SK-N-SH (cell line): ENCODE results near the gene ERVFRD-1. TPM values are rescaled to one million over a fixed set of nuclear protein-coding genes. Genes with fewer than 3 reads are reported as not detected.

Source experiments
- CTCF ChIA-PET: fragments of 300-600, 350-600 bp; formaldehyde crosslinking; extraction: SDS; loops from one replicate; lab custom pipeline; 2021; lab: Yijun Ruan, JAX
- POLR2A ChIA-PET: fragments of 350-600 bp; sonication (Branson Sonifier 250); formaldehyde crosslinking; extraction: SDS; loops from one replicate; lab custom pipeline; 2020; ENCODE audit warnings: antibody characterized with exemption, inconsistent platforms; lab: Yijun Ruan, JAX
- DNase-seq: peaks from one replicate; pipeline ENCODE4 v3.0.0; 2012
- H2AFZ ChIP-seq: fragments of 200-600 bp; sonication (generic); 2 replicates; pipeline ENCODE4 v1.8.1; 2016; ENCODE audit warnings: antibody characterized with exemption, mild to moderate bottlenecking, low read depth
- H3F3A ChIP-seq: fragments of 200-600 bp; sonication (generic); replicated peaks from 2 replicates; pipeline ENCODE3; 2016; ENCODE audit warnings: antibody characterized with exemption, mild to moderate bottlenecking; ENCODE audit not compliant: insufficient read depth
- H3K27ac ChIP-seq, 2 experiments: fragments of 200-500 bp in 1 of 2; fragments of 200-600 bp in 1 of 2; sonication (Bioruptor generic) in 1 of 2; sonication (generic), shearing (Covaris generic) in 1 of 2; 2 replicates each; pipeline versions ENCODE4 v1.5.1 to v1.6.1; 2014 to 2016; ENCODE audit warnings: low read depth in 2 of 2, inconsistent platforms in 1 of 2, low read length in 1 of 2, mild to moderate bottlenecking in 1 of 2, mixed read lengths in 1 of 2
- H3K27me3 ChIP-seq: fragments of 200-600 bp; sonication (generic), shearing (Covaris generic); 2 replicates; pipeline ENCODE4 v1.6.1; 2016; ENCODE audit warnings: mixed run types; ENCODE audit not compliant: insufficient read depth
- H3K36me3 ChIP-seq, 2 experiments: fragments of 200-500 bp in 1 of 2; fragments of 200-600 bp in 1 of 2; sonication (Bioruptor generic) in 1 of 2; sonication (generic) in 1 of 2; replicated peaks in 1 of 2; 2 replicates each; pipeline versions ENCODE3 to v1.5.1; 2014 to 2016; ENCODE audit warnings: low read length in 1 of 2, mild to moderate bottlenecking in 1 of 2; ENCODE audit not compliant: insufficient read depth in 2 of 2, control insufficient read depth in 1 of 2
- H3K4me1 ChIP-seq, 2 experiments: fragments of 200-500 bp in 1 of 2; fragments of 200-600 bp in 1 of 2; sonication (Bioruptor generic) in 1 of 2; sonication (generic), shearing (Covaris generic) in 1 of 2; 2 replicates each; pipeline versions ENCODE4 v1.5.1 to v1.6.1; 2014 to 2016; ENCODE audit warnings: low read depth in 1 of 2, low read length in 1 of 2, mixed run types in 1 of 2; ENCODE audit not compliant: insufficient read depth in 2 of 2, control insufficient read depth in 1 of 2
- H3K4me2 ChIP-seq: fragments of 200-600 bp; sonication (generic), shearing (Covaris generic); 2 replicates; pipeline ENCODE4 v1.6.1; 2017; ENCODE audit warnings: mixed run types
- H3K4me3 ChIP-seq, 2 experiments: fragments of 200-500 bp in 1 of 2; fragments of 200-600 bp in 1 of 2; sonication (Bioruptor generic) in 1 of 2; sonication (generic), shearing (Covaris generic) in 1 of 2; 2 replicates each; pipeline versions ENCODE4 v1.5.1 to v1.8.1; 2014 to 2016; ENCODE audit warnings: low read depth in 2 of 2, inconsistent platforms in 1 of 2, low read length in 1 of 2, mild to moderate bottlenecking in 1 of 2, mixed read lengths in 1 of 2, moderate library complexity in 1 of 2
- H3K79me2 ChIP-seq: fragments of 200-600 bp; sonication (generic); 2 replicates; pipeline ENCODE4 v1.8.1; 2017; ENCODE audit warnings: mild to moderate bottlenecking; ENCODE audit not compliant: insufficient read depth
- H3K9ac ChIP-seq: fragments of 200-600 bp; sonication (generic); 2 replicates; pipeline ENCODE4 v1.6.1; 2017; ENCODE audit warnings: mixed run types
- H3K9me2 ChIP-seq: fragments of 200-600 bp; sonication (generic); 2 replicates; pipeline ENCODE4 v1.6.1; 2017; ENCODE audit warnings: mixed run types
- H3K9me3 ChIP-seq: fragments of 200-600 bp; sonication (generic); 2 replicates; pipeline ENCODE4 v1.6.1; 2017; ENCODE audit warnings: mixed run types, mild to moderate bottlenecking, moderate library complexity
- H4K20me1 ChIP-seq: fragments of 200-600 bp; sonication (generic); 2 replicates; pipeline ENCODE4 v1.6.1; 2017; ENCODE audit warnings: mild to moderate bottlenecking, mixed run types; ENCODE audit not compliant: insufficient read depth
- ELF1 ChIP-seq: IDR thresholded peaks from 2 replicates; pipeline ENCODE4 v1.4.0; 2012
- FOSL2 ChIP-seq: IDR thresholded peaks from 2 replicates; pipeline ENCODE4 v1.4.0; 2012; ENCODE audit warnings: low read depth, mild to moderate bottlenecking, moderate library complexity, borderline replicate concordance
- FOXJ3 ChIP-seq: sonication (generic); formaldehyde crosslinking; IDR thresholded peaks from 2 replicates; pipeline ENCODE4 v1.5.1; 2020; ENCODE audit warnings: mild to moderate bottlenecking, missing genetic modification reagents
- GABPA ChIP-seq: IDR thresholded peaks from 2 replicates; pipeline ENCODE4 v1.4.0; 2012; ENCODE audit warnings: low read depth, mild to moderate bottlenecking
- MEF2A ChIP-seq: IDR thresholded peaks from 2 replicates; pipeline ENCODE4 v1.4.0; 2012; ENCODE audit warnings: low read depth, borderline replicate concordance
- MXI1 ChIP-seq: IDR thresholded peaks from 2 replicates; pipeline ENCODE4 v1.6.1; 2012; ENCODE audit warnings: mild to moderate bottlenecking, low read depth, low read length, improper control_type of control experiment
- NRF1 ChIP-seq: IDR thresholded peaks from 2 replicates; pipeline ENCODE4 v1.6.1; 2012; ENCODE audit warnings: low read depth, mild to moderate bottlenecking, low read length
- POLR2AphosphoS5 ChIP-seq: IDR thresholded peaks from 2 replicates; pipeline ENCODE4 v1.6.1; 2012; ENCODE audit warnings: low read depth, low read length
- RAD21 ChIP-seq: IDR thresholded peaks from 2 replicates; pipeline ENCODE4 v1.6.1; 2012; ENCODE audit warnings: mild to moderate bottlenecking, low read length
- SIN3A ChIP-seq: IDR thresholded peaks from 2 replicates; pipeline ENCODE4 v1.6.1; 2012; ENCODE audit warnings: low read depth, mild to moderate bottlenecking, low read length, moderate library complexity, borderline replicate concordance
- TAF1 ChIP-seq: IDR thresholded peaks from 2 replicates; pipeline ENCODE4 v1.6.1; 2012; ENCODE audit warnings: low read depth, mild to moderate bottlenecking, low read length, moderate library complexity, borderline replicate concordance
- WGBS: methylation state at CpG from one replicate; pipeline ENCODE4 v1.1.6; 2017; ENCODE audit warnings: low lambda C conversion rate; 5-methylcytosine and 5-hydroxymethylcytosine counted together
- polyA plus RNA-seq, 3 experiments: library from polyadenylated mRNA; depleted of rRNA; stranded (reverse); fragments of >200 nt; gene quantifications; 2 replicates each; pipeline ENCODE4 v1.2.3, GENCODE V29; 2012
- TF ChIP-seq, protein P1 (sequence below): fragments of 200-600 bp; sonication (generic); IDR thresholded peaks from 2 replicates; pipeline ENCODE4 v1.6.1; 2017; ENCODE audit warnings: antibody characterized with exemption, mild to moderate bottlenecking, moderate library complexity
- TF ChIP-seq, protein P2 (sequence below): IDR thresholded peaks from 2 replicates; pipeline ENCODE4 v1.4.0; 2012; ENCODE audit warnings: low read depth
- TF ChIP-seq, protein P3 (sequence below): IDR thresholded peaks from 2 replicates; pipeline ENCODE4 v1.6.1; 2012; ENCODE audit warnings: mild to moderate bottlenecking, low read depth, low read length, moderate library complexity
- TF ChIP-seq, protein P4 (sequence below): fragments of 150-350 bp; IDR thresholded peaks from 2 replicates; pipeline ENCODE4 v1.6.1; 2017; ENCODE audit warnings: antibody characterized with exemption, low read length, low read depth, borderline replicate concordance

The ERVFRD-1 gene
- polyA plus RNA-seq, 1 of the 3 experiments (the other 2 are of a cell fraction), result not detected

DNA sequence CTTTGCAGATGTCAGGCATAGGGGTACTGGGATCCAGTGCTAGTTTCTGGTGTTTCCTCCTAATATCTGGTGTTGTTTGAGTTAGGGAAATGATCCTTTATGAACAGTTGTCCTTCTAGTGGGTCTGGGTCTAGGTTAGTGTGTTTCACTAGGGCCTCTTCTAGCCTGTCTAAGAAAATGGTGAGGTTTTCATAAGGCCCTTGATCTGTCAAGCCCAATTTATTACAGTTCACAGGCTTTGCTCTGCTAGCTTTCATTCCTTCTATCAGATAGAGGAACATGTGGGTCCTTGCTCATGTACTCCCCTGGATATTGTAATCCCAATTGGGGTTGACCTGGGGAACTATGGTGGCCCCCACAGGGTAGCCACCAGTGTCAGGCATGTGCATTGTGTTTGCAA is 2.8 kb downstream of the ERVFRD-1 start:
- POLR2A ChIA-PET, result no interaction called here

DNA sequence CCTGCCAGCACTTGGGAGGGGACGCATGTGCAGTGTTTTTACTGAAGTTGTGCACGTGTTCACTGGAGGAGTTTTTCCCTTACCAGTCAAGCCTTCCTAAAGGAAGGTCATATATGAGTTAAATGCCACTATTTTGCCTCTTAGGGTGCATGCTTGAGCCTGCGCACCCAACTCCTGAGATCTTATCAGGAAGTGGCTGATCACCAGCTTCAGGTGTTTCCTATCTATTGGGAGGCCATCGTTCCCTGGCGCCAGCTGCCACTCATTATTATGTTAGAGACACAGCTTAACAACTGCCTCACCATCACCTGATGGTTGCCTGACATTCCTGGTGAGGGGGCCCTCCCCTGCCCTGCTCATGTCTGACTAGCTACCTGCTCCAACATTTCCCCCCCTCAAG is 8.5 kb downstream of the ERVFRD-1 start:
- H3K9me3 ChIP-seq, result no peaks in the 10 kb centered on the region
- H3K27ac ChIP-seq, result no peak overlapping the region
- H3K4me2 ChIP-seq, result no peak overlapping the region
- H3K9me2 ChIP-seq, result no peaks in the 10 kb centered on the region
- H3K4me1 ChIP-seq, result no peaks in the 10 kb centered on the region; a peak in 1 of 4 replicates
- H3F3A ChIP-seq, result no peaks in the 10 kb centered on the region
- TF ChIP-seq FOSL2 (no peak), SIN3A (no peak), FOXJ3 (CRISPR knock-in tag) (no peak), MXI1 (no peak), POLR2AphosphoS5 (no peak), MEF2A (no peak), RAD21 (no peak), NRF1 (no peak)
- TF ChIP-seq, protein P1, sequence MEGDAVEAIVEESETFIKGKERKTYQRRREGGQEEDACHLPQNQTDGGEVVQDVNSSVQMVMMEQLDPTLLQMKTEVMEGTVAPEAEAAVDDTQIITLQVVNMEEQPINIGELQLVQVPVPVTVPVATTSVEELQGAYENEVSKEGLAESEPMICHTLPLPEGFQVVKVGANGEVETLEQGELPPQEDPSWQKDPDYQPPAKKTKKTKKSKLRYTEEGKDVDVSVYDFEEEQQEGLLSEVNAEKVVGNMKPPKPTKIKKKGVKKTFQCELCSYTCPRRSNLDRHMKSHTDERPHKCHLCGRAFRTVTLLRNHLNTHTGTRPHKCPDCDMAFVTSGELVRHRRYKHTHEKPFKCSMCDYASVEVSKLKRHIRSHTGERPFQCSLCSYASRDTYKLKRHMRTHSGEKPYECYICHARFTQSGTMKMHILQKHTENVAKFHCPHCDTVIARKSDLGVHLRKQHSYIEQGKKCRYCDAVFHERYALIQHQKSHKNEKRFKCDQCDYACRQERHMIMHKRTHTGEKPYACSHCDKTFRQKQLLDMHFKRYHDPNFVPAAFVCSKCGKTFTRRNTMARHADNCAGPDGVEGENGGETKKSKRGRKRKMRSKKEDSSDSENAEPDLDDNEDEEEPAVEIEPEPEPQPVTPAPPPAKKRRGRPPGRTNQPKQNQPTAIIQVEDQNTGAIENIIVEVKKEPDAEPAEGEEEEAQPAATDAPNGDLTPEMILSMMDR, result no peak
- no peak overlapping the region for H3K4me3 ChIP-seq
- POLR2A ChIA-PET, result no interaction called here
- DNase-seq, result no peak
- no peaks in the 10 kb centered on the region for H3K27me3 ChIP-seq
- 75% methylated on average over 4 of the region's 5 CpGs for whole genome bisulfite sequencing
- H3K9ac ChIP-seq, result no peak overlapping the region
- H3K79me2 ChIP-seq, result peaks cover 99% of the 10 kb centered on the region
- H2AFZ ChIP-seq, result no peak overlapping the region
- CTCF ChIA-PET, result no interaction called here
- H3K36me3 ChIP-seq, result peaks cover 0 to 38% of the 10 kb centered on the region in 2 experiments
- H4K20me1 ChIP-seq, result peaks cover 6% of the 10 kb centered on the region; the same call in 1 of the 2 replicates

More for the DNA sequence above, 2.8 kb downstream of the ERVFRD-1 start:
- Histone ChIP-seq H3K27ac (no peak overlapping the region), H3K4me3 (no peak overlapping the region), H3K79me2 (peaks cover 88% of the 10 kb centered on the region), H3F3A (no peaks in the 10 kb centered on the region), H3K4me2 (no peak overlapping the region), H3K4me1 (peaks cover 0 to 6% of the 10 kb centered on the region in 2 experiments; a peak in 1 of 4 replicates), H3K9me2 (no peaks in the 10 kb centered on the region), H3K9me3 (no peaks in the 10 kb centered on the region), H4K20me1 (peaks cover 8% of the 10 kb centered on the region; the same call in 1 of the 2 replicates), H3K27me3 (no peaks in the 10 kb centered on the region), H3K9ac (no peak overlapping the region), H3K36me3 (no peaks in the 10 kb centered on the region), H2AFZ (no peak overlapping the region)
- CTCF ChIA-PET, result interaction anchor here (0.9 kb wide), 1 partner anchor 388 kb away, joined by 3 read pairs; no protein-coding TSS in a partner anchor
- DNase-seq, result no peak
- TF ChIP-seq, protein P2, sequence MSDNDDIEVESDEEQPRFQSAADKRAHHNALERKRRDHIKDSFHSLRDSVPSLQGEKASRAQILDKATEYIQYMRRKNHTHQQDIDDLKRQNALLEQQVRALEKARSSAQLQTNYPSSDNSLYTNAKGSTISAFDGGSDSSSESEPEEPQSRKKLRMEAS, result no peak
- no peak for TF ChIP-seq GABPA
- TF ChIP-seq MXI1, result no peak
- no peak for TF ChIP-seq RAD21
- TF ChIP-seq ELF1, result no peak
- no peak for TF ChIP-seq FOSL2
- no peak for TF ChIP-seq MEF2A
- no peak for TF ChIP-seq TAF1
- TF ChIP-seq, protein P3, sequence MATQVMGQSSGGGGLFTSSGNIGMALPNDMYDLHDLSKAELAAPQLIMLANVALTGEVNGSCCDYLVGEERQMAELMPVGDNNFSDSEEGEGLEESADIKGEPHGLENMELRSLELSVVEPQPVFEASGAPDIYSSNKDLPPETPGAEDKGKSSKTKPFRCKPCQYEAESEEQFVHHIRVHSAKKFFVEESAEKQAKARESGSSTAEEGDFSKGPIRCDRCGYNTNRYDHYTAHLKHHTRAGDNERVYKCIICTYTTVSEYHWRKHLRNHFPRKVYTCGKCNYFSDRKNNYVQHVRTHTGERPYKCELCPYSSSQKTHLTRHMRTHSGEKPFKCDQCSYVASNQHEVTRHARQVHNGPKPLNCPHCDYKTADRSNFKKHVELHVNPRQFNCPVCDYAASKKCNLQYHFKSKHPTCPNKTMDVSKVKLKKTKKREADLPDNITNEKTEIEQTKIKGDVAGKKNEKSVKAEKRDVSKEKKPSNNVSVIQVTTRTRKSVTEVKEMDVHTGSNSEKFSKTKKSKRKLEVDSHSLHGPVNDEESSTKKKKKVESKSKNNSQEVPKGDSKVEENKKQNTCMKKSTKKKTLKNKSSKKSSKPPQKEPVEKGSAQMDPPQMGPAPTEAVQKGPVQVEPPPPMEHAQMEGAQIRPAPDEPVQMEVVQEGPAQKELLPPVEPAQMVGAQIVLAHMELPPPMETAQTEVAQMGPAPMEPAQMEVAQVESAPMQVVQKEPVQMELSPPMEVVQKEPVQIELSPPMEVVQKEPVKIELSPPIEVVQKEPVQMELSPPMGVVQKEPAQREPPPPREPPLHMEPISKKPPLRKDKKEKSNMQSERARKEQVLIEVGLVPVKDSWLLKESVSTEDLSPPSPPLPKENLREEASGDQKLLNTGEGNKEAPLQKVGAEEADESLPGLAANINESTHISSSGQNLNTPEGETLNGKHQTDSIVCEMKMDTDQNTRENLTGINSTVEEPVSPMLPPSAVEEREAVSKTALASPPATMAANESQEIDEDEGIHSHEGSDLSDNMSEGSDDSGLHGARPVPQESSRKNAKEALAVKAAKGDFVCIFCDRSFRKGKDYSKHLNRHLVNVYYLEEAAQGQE, result no peak
- TF ChIP-seq, protein P4, sequence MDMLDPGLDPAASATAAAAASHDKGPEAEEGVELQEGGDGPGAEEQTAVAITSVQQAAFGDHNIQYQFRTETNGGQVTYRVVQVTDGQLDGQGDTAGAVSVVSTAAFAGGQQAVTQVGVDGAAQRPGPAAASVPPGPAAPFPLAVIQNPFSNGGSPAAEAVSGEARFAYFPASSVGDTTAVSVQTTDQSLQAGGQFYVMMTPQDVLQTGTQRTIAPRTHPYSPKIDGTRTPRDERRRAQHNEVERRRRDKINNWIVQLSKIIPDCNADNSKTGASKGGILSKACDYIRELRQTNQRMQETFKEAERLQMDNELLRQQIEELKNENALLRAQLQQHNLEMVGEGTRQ, result no peak
